ENCODE results near the gene PLA1A. TPM values are rescaled to one million over a fixed set of nuclear protein-coding genes. Genes with fewer than 3 reads are reported as not detected.
A peak's percentile ranks its signal among the peaks of the same experiment; 100 is the strongest.

The PLA1A gene
- total and polyA plus RNA-seq, 10 of the 15 experiments (the other 5 are each of a cell fraction or from before 2014, with no cell fraction given) = 2.9 to 106 (median 4.8) TPM

GRCh38 chr3:119592861-119593260, 4.8 kb upstream of the PLA1A start:
- ChIA-PET RAD21 (ENCODE audit: unreplicated experiment) (interaction anchor here (1.3 to 2.2 kb wide), 4 partner anchors 8 to 88 kb away, joined by 3 to 16 read pairs (median 4); partner anchors contain the start of gene ADPRH), CTCF (interaction anchor here (0.9 to 3.5 kb wide), 4 partner anchors 12 to 73 kb away, joined by 3 to 17 read pairs (median 4); partner anchors contain the start of gene CD80), POLR2A (interaction anchor here (1.0 to 3.5 kb wide), 4 partner anchors 12 to 141 kb away, joined by 3 to 36 read pairs (median 8); partner anchors contain the start of gene ADPRH), SMC1A (ENCODE audit: uncharacterized antibody, unreplicated experiment) (interaction anchor here (0.6 to 4.9 kb wide), 7 partner anchors 8 to 80 kb away, joined by 3 to 35 read pairs (median 3); partner anchors contain the start of gene ADPRH)
- H3K27me3 ChIP-seq (replicated peaks in 1 of 2; ENCODE audit: control insufficient read depth in 2 of 2, insufficient read depth in 2 of 2, low read length in 1 of 2) = no peaks in the 10 kb centered on the region
- no peak overlapping the region for H2AFZ ChIP-seq (ENCODE audit: control insufficient read depth, low read depth, low read length)
- no peak overlapping the region for H3K27ac ChIP-seq (ENCODE audit: control insufficient read depth, insufficient read depth)
- TF ChIP-seq JUNB (IDR thresholded peaks at IDR 0.05) (peak; percentile 16; the same call in 1 of the 2 replicates), SKIL (IDR thresholded peaks at IDR 0.05; ENCODE audit: low read depth, poor library complexity, severe bottlenecking) (peak; percentile 22)
- TF ChIP-seq, protein P1, sequence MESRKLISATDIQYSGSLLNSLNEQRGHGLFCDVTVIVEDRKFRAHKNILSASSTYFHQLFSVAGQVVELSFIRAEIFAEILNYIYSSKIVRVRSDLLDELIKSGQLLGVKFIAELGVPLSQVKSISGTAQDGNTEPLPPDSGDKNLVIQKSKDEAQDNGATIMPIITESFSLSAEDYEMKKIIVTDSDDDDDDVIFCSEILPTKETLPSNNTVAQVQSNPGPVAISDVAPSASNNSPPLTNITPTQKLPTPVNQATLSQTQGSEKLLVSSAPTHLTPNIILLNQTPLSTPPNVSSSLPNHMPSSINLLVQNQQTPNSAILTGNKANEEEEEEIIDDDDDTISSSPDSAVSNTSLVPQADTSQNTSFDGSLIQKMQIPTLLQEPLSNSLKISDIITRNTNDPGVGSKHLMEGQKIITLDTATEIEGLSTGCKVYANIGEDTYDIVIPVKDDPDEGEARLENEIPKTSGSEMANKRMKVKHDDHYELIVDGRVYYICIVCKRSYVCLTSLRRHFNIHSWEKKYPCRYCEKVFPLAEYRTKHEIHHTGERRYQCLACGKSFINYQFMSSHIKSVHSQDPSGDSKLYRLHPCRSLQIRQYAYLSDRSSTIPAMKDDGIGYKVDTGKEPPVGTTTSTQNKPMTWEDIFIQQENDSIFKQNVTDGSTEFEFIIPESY (IDR thresholded peaks at IDR 0.05) = no peak
- in situ Hi-C loops (cut with MboI) (no loop called here), intact Hi-C loops (cut with micrococcal nuclease; ENCODE audit: unreplicated experiment) (no loop called here)
- WGBS (ENCODE audit: insufficient coverage, insufficient replicate concordance, low lambda C conversion rate, missing lambda C conversion rate) = 0% methylated on average over 1 of the region's 1 CpG
- DNase-seq (ENCODE audit: low read depth, low spot score) (no peak), ATAC-seq (no peak), FAIRE-seq (no peak)
- peaks cover 4% of the 10 kb centered on the region; the same call in 1 of the 2 replicates for H3K79me2 ChIP-seq (ENCODE audit: control insufficient read depth, insufficient read depth, low read length)
- H3K4me2 ChIP-seq (ENCODE audit: control insufficient read depth, insufficient read depth) = no peak overlapping the region
- H3K9me3 ChIP-seq (replicated peaks; ENCODE audit: control insufficient read depth, insufficient read depth, low read length) = peaks cover 16% of the 10 kb centered on the region
- no peaks in the 10 kb centered on the region for H4K20me1 ChIP-seq (ENCODE audit: control insufficient read depth, insufficient read depth)
- BruUV-seq (replicated peaks) = no TSS peak
- peaks cover 0 to 4% of the 10 kb centered on the region in 2 experiments; a peak in 2 of 4 replicates for H3K36me3 ChIP-seq (ENCODE audit: control insufficient read depth in 2 of 2, insufficient read depth in 2 of 2, low read length in 1 of 2)
- no peak overlapping the region for H3K4me3 ChIP-seq
- H3K4me1 ChIP-seq (ENCODE audit: control insufficient read depth, insufficient read depth, low read length) = peaks cover 38% of the 10 kb centered on the region
- H3K9ac ChIP-seq (ENCODE audit: control insufficient read depth, insufficient read depth, low read length) = no peak overlapping the region

All from GM12878 (cell line).